ENCODE results near the gene GAB1.

DNA sequence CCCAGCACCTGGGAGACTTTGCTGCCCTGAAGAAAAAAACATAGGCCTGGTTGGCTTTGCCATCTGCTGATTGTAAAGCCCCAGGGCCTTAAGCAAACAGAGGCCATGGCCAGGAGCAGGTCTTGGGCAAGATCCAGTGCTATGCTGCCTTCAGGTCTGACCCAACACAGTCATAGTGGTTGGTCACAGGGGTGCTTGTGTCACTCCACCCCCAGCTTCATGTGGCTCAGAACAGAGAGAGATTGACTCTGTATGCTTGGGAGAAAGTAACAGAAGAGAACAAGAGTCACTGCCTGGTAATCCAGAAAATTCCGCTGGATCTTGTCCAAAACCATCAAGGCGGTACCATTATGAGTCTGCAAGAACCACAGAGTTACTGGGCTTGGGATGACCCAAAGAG, 152.4 kb downstream of the GAB1 start:
- no peak for TF ChIP-seq EZH2 (IDR thresholded peaks at IDR 0.05; ENCODE audit: insufficient read depth, poor library complexity, severe bottlenecking)
- no peak for TF ChIP-seq EZH2phosphoT487 (IDR thresholded peaks at IDR 0.05; ENCODE audit: insufficient read depth, low read depth)
